SK-N-MC (cell line): Measurements from ENCODE around the gene BCDIN3D.

Experiments
- EZH2 ChIP-seq: fragments of 200-600 bp; sonication (generic); IDR thresholded peaks from one replicate; pipeline ENCODE4 v1.6.1; 2017; ENCODE audit warnings: antibody characterized with exemption
- FOXP2 ChIP-seq: optimal IDR thresholded peaks from 2 replicates; pipeline ENCODE3; 2011; ENCODE audit warnings: mild to moderate bottlenecking, moderate library complexity; ENCODE audit not compliant: insufficient read depth; ENCODE audit errors: extremely low read length, control extremely low read depth
- POLR2AphosphoS5 ChIP-seq: IDR thresholded peaks from 2 replicates; pipeline ENCODE4 v1.6.1; 2012; ENCODE audit warnings: mild to moderate bottlenecking, low read depth, low read length, borderline replicate concordance

- TF ChIP-seq EZH2 (no peak), POLR2AphosphoS5 (no peak), FOXP2 (no peak)
Observed at GRCh38 chr12:49891012-49891411, 48.1 kb upstream of the BCDIN3D start.
